GM18858 (cell line): ENCODE results near the gene FGD5.
"Not testable (repeated sequence)": the region's sequence is repeated elsewhere in the genome, so short reads cannot be mapped to it uniquely, and the experiment has no call there.

Source experiments
- ATAC-seq: cut with Tn5 transposase; IDR thresholded peaks from one replicate; pipeline ENCODE4 v1.9.1; 2021; ENCODE audit not compliant: unreplicated experiment

The FGD5 gene

DNA sequence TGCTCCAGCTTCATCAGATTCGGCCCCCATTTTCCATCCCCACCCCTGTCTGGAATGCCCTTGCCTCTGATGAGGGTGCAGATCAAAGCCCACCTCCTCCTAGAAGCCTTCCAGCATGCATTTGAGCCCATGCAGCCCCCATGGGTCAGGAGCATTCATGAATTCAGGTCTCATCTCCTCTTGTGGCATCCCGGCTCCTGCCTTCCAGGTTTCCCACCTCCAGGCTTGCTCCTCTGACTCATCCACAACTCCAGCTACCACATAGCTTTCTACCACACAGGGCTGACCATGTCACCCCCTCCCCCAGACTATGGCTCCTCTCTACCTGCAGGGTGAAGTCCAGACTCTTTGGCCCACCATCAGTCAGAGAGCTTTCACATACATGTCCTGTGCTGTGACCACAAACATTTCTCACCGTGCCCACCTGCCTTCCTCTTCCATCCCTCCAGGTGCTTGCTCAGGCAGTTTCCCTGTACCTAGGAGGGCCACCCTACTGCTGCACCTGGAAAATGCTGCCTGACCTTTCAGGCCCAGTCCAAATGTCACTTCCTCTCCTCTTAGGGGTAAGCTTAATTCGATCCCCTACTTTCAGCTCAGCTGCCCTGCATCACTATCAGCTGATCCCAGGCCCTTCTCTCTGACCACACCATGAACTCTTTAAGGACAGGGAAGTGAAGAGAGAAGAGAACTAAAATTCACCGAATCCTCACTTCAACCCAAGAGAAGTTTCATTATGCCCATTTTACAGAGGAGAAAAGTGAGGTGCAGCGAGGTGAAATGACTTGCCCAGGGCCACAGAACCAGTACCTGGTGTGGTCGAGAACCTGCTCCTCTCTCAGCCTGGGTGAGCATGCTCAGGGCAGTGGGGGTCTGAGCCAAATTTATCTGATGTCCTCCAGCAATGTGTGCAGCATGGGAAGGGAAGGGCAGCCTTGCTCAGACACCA lies 13.7 kb upstream of the FGD5 start:
- no peak for ATAC-seq

DNA sequence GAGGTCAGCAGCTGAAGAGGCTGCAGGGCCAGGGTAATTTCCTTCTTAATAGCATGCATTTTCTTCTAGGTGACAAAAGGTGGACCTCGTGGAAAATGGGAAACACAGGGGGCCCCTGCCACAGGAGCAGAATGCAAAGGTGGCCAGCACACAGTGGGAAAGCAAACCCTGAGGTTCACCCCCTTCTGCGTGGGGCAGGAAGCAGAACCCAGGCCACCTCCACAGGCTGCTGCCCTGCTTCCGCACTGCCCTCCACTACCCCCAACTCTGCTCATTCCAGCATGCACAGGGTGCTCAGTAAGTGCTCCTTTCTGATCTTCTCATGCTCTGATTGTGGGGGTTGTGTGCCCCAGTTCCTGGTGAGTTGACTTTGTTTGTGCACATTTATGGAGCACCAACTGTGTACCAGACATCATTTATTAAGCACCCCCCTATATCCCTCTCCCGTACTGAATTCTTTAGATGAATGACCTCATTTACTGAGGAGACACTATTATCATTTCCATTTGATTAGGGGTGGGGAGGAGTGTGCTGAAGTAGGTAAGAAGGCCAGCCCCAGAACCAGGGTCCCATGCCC lies 12.7 kb upstream of the FGD5 start:
- no peak for ATAC-seq

DNA sequence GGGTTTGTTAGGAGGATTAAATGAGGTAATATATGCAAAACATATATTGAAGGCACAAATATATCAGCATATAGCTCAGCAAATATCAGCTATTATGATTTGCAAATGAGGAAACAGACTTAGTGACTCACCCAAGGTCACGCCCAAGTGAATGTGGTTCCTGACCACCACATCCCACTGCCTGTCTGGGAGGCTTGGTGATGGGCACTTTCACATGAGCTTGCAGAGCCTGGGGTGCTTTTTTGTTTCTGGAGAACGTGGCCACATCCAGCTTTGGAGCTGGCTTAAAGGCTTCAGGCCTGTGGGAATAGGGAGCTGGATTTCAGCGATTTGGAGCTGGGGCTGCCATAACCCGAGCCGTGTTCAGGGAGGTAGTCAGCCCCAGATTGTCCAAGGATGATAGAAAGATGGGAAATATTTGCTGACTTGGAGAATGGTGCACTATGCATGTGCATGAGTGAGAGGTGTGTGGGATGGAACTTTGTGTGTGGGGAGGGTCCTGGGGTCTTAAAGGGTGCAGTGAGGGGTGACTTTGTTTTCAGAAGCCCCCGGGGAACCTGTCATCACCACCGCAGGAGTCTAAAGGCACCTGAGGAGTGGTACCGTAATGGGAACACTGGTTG lies 12.0 kb upstream of the FGD5 start:
- no peak for ATAC-seq

DNA sequence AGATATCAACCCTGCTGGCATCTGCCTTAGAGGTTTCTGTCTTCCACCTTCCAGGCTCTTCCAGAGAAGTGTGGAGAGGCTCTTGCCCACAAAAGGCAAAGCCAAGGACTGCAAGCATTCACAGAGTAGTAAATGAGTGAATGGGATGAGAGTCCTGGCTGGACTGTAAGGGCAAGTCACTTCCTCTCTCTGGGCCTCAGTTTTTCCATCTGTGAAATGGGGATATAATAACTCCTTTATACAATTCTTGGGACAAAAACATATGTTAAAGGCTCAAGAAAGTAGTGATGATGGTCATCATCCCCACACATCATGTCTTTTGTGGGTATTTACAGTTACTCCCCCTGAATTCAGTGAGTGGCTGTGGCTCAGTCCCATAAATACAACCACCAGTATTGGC lies 10.7 kb upstream of the FGD5 start:
- no peak for ATAC-seq

DNA sequence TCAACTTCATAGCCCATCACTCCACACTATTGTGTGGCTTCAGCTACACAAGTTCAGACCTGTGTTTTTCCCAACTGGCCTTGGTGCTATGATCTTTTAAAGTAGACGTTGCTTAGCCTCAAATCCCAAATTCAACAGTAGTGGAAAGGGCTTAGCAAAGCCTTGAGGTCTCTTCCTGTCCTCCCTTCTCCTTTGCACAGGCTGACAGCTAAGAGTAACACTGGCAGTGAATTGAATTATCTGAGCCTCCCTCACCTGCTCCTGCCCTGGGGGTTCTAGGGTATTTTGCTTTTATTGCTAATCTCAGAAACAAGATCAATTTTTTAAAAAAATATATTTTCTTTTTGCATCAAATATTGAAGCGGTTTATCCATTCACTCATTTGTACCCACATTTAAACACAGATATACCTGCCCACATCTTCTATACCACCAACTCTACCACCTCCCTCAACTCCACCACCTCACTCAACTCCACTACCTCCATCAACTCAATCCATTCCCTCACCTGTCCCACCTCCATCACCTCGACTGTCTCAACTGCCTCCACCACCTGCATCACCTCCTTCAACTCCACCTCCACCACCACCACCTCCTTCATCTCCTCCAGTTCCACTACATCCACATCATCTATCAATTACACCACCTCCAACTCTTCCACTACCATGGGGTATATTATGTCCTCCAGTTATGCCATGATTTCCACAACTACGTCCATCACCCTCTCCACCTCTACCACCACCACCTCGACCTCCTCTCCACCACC lies 10.1 kb upstream of the FGD5 start:
- no peak for ATAC-seq

DNA sequence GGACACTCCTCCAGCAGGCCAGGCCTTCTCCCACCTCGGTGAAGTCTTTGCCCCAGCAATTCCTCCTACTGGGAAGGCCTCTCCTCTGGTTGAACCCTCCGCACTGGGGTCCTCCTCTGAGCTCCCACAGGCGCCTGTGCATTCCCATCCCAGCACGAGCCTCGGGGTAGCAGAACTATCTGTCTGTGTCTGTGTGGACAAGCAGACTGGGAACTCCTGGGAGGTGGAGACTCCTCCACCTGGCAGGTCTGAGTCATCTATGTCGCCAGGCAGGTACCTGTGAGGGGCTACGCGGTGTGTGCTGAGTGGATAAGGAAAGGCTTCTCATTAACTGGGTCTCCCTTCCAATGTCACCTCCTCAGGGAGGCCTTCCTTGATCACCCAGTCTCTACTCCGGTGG lies 9.2 kb upstream of the FGD5 start:
- not testable (repeated sequence) for ATAC-seq

DNA sequence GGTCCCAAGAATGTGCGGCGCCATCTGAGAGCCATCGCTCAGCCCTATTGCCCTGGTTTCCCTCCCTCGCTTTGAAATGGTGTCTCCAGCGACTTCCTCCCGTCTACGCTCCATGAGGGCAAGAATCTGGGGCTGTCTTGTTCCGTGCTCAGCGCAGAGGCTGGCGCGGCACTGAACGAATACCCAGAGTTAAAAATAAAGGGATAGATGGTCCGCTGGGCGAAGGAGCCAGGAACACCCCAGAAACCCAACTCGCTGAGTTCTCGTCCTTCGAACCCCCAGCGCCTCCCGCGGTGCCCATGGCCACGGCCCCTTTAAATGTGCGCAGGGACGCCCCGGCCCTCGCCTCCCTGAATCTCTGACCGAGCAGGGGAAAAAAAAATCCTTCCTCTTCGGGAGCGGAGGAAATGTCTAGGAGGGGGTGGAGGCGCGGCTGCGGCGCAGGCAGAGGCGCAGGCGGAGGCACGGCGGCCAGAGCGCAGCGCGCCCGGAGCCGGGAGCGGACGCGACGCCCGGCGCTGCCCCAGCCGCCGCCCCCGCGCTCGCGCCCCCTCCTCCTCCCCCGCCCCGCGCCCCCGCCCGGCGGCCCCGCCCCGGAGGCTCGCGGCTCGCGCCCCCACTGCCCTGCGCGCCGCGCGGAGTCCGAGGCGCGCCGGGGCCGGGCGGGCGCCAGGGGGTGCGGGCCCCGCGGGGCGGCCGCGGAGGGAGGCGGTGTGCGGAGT lies 8.5 kb upstream of the FGD5 start:
- no peak for ATAC-seq

DNA sequence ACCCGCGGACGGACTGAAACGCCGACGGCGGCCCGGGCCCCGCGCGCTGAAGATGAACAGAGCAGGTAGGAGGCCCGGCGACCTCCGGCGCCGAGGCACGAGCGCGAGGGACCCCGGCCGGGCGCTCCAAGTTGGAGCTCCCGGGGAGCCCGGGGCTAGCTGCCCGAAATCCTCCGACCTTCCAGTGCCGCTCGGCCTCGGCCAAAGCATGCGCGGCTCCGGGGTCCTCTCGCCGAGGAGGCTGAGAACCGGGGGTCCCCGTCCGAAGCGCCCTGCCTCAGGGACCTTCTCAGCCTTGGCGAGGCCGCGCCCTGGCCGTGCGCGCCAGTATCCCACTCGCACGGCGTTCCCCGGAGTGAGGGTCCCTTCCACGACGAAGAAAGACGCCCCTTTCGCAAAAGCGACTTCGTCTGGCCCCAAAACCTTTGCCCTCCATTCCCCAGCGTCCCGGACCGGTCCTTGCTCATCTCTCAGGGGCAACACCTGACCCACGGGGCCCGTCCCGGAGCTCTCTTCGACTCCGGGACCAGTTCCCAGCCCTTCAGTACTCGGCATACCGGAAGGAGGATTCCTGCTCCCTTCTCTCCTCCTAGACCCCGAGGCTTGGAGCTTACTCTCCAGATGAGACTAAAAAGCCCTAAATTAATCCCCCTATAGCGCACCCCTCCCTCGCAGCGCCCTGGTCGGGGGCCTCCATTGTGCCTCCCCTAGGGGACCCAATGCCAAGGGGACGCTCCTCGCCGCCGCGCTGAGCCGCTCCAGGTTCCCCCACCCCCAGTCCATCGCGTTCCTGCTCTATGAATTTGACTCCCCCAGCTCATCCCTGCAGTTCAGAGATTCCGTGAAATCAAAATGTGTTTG lies 7.7 kb upstream of the FGD5 start:
- ATAC-seq = no peak

DNA sequence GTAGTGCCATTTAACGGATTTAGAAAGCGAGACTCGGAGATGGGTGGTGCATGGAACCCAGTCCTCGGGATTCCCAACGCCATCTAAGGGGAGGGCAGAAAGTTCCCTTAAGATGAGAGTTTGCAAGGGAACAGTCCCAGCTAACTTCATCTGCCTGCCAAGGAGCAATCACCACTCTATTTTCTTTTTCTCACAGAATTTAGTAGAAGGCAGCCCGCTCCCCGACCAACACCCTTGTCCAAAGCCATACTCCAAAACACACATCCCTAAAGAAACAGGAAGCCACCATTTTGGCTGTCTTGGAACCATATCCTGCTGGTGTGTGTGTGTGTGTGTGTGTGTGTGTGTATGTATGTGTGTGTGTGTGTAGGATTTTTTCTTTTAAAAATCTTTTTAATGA lies 7.1 kb upstream of the FGD5 start:
- no peak for ATAC-seq

DNA sequence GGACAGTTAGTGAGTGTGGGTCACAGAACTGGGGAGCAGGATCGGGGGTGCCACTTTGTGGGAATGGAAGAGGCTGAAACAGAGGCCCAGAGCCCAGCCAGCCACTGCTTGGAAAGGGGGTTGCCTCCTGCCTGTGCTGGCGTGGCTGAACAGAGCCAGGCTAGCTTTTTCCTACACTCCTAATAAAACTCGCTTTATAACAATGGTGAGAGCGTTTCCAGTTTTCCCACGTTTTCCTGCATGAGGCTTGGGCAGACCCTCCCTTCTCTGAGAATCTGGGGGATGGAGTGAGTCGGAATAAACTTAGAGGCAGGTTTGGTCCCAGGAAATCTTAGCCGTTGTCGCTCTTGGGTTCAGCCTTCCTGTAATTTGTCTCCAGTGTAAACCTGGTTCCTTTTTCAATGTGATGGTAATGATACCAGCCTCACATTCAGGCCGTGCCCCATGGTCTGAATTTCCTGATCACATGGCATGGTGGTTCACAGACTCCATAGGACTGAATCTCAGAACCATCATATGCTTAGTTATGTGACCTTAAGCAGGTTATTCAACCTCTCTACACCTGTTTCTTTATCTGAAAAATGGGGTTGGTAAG lies 6.5 kb upstream of the FGD5 start:
- no peak for ATAC-seq

DNA sequence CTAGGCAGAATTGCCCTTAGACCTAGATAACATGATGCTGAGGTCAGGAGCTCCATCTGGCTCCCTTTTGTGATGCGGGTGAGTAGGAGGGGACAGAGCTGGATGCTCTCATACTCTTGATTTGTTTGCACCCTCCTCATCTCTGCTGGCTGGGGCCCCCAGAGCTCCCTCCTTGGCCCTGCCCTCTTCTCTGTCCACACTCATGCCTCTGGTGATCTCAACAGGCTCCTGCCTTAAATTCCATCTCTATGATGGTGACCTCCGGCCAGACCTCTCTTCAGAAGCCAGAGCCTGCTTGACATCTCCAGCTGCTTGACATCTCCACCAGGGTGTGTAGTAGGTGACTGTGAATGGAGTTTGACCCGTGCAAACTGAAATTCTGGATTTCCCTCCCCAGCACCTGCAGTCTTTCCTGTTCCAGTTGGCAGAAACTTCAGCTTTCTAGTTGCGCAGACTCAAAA lies 4.3 kb upstream of the FGD5 start:
- no peak for ATAC-seq

DNA sequence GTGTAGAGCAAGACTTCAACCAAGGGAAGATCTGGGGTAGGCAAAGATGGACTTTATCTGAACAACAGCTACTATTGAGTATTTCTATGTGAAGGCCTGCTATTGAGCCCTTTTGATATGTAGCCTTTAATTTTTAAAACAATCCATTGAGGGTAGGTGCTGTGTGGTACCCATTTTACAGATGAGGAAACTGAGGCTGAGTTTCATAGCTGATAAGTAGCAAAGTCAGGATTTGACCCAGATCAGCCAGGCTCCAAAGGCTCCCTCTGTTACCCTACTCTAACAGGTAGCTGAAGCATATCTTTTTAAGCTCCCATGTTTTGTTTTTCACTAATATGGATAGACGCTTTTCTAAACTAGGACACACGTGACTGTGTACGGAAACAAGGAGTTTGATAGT lies 2.4 kb upstream of the FGD5 start:
- no peak for ATAC-seq

DNA sequence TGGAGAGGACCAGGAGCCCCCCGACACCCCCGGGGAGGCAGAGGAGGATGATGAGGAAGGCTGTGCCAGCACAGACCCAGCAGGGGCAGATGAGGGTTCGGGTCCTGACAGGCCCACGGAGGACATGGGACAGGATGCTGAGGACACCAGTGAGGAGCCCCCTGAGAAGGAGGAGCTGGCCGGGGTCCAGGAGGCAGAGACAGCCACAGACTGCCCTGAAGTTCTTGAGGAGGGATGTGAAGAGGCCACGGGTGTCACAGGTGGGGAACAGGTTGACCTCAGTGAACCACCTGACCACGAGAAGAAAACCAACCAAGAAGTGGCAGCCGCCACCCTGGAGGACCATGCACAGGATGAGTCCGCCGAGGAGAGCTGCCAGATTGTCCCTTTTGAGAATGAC lies 909 bp downstream of the FGD5 start:
- no peak for ATAC-seq

DNA sequence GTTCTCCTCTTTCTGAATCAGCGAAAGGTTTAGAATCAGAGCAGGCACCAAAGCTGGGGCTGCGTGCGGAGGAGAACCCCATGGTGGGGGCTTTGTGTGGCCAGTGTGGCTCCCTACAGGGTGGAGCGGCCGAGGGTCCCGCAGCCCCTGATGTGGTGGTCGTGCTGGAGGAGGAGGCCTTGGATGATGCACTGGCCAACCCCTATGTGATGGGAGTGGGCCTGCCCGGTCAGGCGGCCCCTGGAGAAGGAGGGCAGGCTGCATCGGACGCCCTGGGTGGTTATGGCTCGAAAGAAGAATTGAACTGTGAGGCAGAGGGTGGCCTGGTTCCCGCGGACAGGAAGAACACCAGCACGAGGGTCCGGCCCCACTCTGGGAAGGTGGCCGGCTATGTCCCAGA lies 1.4 kb downstream of the FGD5 start:
- ATAC-seq = no peak

DNA sequence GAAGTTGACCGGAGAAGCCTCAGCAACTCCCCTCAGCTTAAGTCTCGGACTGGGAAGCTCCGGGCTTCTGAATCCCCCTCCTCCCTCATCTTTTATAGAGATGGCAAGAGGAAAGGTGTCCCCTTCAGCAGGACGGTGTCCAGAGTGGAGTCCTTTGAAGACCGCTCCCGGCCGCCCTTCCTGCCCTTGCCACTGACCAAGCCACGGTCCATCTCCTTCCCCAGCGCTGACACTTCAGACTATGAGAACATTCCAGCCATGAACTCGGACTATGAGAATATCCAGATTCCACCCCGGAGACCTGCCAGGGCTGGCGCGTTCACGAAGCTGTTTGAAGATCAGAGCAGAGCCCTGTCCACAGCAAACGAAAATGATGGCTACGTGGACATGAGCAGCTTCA lies 2.4 kb downstream of the FGD5 start:
- no peak for ATAC-seq

DNA sequence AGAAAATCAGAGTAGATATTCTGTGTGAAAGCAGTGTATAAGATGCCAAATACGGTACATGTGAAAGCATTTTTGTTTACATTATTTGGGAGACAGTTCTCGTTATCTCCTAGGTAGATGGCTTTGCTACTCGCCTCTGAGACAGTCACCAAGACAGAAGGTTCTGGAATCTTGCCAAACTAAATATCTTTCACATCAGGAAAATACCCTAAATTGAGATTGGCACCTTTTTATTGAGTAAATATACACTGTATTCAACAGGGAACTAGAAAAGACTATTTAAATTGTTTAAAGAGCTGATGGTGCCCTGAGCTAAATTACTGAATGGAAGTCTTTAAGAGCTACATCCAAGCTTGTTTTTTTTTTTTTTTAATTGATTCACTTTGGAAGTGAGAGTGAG lies 3.4 kb downstream of the FGD5 start:
- ATAC-seq = no peak

DNA sequence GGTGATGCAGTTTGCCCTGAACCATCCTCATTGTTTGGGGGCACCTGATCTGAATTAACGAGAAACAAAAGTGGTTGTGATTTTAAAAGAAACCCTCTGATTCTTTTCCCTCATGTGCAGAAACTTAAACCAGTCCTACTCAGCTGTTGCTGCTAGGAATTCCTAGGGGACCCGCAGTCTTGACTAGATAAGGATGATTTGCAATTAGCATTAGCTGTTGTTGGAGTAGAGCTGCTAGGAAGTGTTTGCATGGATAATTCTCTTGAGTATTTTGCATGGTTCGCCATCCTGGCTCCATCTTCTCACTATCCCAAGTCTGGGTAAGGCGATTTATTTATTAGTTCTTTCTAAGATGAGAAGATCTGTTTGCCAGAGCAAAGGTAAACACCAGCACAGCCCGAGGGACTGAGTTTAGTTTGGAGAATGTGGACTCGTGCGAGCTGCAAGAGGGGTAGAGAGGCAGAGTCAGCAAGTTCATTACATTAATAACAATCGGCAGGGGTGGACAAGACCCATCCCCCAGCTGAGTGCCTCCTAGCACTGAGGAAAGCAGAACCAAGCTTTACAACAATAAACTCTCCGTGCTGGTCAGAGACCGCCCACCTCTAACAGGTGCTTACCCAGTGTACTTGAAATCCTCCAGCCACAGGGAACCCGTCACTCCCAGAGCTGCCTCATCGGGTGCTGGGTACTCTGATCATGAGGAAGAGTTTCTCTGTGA lies 4.1 kb downstream of the FGD5 start:
- ATAC-seq = no peak

DNA sequence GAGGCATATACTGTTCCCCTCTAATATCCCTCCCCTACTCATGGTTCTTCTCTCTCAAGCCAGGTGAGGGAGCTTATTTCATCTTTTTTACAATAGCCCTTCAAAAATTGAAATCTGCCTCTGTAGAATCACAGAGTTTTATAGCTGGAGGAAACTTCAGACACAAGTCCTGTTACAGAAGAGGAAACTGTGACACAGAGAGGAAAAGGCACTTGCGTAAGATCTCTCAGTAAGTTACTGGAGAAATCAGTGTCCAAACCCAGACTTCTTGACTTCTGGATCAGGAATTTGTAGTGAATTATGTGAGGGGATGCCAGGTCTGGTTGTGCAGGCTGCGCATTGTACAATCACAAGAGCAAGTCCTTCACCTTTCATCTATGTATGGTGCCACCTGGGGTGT lies 4.6 kb downstream of the FGD5 start:
- ATAC-seq = no peak
